Retinal pigment epithelial cell (primary cell): ENCODE measurements around the gene OSBPL9.
"Not testable (repeated sequence)": the region's sequence is repeated elsewhere in the genome, so short reads cannot be mapped to it uniquely, and the experiment has no call there.

ENCODE experiments used
- DNase-seq: peaks from one replicate; pipeline ENCODE4 v3.0.0-alpha.2; 2010; ENCODE audit warnings: low read depth
- H3K4me3 ChIP-seq: 2 replicates; pipeline ENCODE4 v1.5.1; 2011; ENCODE audit warnings: mild to moderate bottlenecking, low read length, control low read depth, moderate library complexity
- TF ChIP-seq, protein P1 (sequence below): conservative IDR thresholded peaks from 2 replicates; pipeline ENCODE4 v1.5.1; 2011; ENCODE audit warnings: low read depth, low read length, control low read depth, inconsistent platforms

The OSBPL9 gene

DNA sequence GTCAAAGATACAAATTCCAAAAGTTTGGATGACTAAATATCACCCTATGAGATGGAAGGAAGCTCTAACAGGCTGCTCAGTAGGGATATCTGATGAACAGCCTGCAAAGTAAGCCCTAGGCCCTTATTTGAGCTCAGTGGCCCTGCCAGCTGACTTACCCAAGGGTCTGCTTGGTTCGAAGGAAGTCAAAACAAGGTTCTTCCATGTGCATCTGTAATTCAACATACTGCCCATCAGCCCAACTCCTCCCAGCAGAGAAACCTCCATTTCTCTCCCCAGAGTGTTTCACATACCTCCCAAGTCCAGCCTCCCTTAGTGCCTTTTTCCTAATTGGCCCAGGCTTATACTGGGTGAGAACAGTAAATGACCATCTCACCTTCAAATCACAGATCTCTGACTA, 175.0 kb downstream of the OSBPL9 start:
- TF ChIP-seq, protein P1, sequence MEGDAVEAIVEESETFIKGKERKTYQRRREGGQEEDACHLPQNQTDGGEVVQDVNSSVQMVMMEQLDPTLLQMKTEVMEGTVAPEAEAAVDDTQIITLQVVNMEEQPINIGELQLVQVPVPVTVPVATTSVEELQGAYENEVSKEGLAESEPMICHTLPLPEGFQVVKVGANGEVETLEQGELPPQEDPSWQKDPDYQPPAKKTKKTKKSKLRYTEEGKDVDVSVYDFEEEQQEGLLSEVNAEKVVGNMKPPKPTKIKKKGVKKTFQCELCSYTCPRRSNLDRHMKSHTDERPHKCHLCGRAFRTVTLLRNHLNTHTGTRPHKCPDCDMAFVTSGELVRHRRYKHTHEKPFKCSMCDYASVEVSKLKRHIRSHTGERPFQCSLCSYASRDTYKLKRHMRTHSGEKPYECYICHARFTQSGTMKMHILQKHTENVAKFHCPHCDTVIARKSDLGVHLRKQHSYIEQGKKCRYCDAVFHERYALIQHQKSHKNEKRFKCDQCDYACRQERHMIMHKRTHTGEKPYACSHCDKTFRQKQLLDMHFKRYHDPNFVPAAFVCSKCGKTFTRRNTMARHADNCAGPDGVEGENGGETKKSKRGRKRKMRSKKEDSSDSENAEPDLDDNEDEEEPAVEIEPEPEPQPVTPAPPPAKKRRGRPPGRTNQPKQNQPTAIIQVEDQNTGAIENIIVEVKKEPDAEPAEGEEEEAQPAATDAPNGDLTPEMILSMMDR, result no peak

DNA sequence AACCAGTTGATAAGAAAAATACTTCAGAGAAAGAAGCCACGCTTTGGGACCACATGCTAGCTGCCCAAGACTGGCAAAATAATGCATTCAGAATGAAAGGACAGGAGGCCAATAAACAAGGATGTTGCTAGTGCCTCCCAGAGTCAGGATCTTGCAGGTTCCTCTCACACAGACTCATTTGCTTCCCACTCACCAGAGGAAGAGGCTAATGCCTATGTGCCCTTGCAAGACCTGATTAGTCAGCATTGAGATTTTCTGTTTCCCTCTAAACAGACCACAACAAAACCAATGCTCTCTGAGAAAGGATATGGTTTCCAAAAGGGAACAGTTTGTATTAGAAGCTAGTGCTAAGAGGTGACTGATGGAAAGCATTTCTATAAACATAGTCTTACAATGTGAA, 176.0 kb downstream of the OSBPL9 start:
- DNase-seq, result peak; percentile 9
- TF ChIP-seq, protein P1, result no peak

More for the DNA sequence above, 175.0 kb downstream of the OSBPL9 start:
- no peak overlapping the region for H3K4me3 ChIP-seq
- DNase-seq, result no peak

DNA sequence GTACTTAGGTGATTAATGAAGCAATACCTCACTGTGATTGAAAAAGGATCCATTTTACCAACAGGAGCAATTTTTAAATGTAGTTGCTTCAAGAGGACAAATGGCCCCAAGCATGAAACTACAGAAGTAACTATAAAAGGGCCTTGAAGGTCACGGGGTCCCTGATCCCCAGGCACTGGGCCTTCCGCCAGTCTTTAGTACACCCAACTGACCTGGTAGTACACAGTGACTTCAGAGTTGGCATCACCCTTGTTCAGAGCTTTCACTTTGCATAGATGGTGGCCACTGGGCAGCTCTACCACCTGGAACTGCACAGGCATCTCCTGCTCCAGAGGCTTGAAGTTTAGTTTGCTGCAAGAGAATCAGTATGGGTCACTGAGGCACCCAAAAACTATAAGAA, 177.4 kb downstream of the OSBPL9 start:
- DNase-seq, result no peak
- no peak overlapping the region for H3K4me3 ChIP-seq
- TF ChIP-seq, protein P1, result no peak

More for the DNA sequence above, 176.0 kb downstream of the OSBPL9 start:
- no peak overlapping the region for H3K4me3 ChIP-seq

DNA sequence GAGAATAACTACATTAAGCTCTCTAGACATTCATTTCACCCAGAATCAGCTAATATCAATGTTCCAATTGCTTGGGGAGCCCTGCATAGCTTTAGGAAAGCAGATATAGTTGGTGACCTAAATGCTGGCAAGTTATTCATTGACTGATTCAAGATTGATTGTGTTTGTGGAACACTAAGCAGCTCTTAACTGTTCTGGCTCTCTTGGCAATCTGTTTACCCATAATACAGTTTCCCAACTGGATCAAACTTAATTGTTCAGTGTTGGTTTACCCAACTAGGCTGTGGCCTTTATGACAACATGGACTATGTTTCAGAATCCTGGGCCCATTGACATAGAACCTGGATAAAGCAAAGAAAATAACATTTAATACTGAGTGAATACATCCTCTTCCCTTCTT, 178.0 kb downstream of the OSBPL9 start:
- no peak for DNase-seq
- TF ChIP-seq, protein P1, result no peak
- no peak overlapping the region for H3K4me3 ChIP-seq

DNA sequence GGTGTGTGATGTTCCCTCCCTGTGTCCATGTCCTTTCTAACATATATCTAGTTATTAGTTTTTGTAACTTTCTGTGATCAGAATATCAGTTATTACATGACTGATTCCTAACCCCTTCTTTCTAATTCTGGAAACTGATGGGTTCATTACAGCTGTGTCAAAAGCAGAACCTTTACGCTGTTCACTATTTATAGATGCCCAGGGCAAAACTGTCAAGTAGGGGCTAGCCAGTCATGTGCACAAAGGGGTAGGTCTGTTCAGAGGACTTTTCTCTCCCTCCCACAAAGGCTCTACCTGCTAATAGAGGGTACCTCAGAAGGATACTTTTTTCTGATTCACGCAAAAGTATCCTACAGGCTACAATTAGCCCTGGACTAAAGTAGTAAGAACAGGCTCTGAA, 182.5 kb downstream of the OSBPL9 start:
- TF ChIP-seq, protein P1, result no peak
- H3K4me3 ChIP-seq, result no peak overlapping the region
- DNase-seq, result no peak

DNA sequence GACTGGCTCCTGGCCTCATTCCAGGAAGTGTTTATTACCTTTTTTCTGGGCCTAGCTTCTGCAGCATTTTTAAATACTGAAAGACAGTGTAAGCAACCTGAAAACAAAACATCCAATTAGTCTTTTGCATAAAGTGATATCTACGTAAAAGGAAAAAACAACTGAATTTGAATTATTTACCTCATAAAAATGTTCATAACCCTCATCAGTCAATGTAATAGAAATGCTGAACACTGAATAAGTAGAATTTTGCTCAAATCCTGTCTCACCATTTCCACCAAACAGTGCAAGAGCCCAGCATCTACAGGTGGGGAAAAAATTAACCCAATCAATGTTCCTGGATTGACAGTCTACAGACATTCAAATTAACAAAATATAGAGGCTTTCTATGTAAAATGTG, 197.6 kb downstream of the OSBPL9 start:
- H3K4me3 ChIP-seq, result no peak overlapping the region
- no peak for DNase-seq
- TF ChIP-seq, protein P1, result no peak

DNA sequence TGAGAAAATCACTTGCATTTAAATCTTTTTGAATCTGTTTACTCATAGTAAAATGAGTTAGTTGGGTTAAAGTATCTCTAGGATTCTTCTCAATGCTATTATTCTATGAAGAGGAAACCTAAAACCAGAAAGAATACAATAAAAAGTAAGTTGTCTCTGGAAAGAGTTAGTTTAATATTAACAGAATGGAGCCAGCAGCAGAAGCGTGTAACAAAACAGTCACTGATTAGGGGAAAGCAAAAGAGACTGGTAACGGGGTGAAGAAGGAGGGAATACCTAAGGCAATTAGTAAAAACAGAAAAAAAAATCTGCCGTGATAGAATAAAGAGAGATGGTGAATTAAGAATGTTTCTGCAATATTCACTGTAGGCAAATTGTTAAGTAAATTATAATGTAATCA, 201.6 kb downstream of the OSBPL9 start:
- H3K4me3 ChIP-seq, result no peak overlapping the region
- no peak for DNase-seq
- TF ChIP-seq, protein P1, result no peak

DNA sequence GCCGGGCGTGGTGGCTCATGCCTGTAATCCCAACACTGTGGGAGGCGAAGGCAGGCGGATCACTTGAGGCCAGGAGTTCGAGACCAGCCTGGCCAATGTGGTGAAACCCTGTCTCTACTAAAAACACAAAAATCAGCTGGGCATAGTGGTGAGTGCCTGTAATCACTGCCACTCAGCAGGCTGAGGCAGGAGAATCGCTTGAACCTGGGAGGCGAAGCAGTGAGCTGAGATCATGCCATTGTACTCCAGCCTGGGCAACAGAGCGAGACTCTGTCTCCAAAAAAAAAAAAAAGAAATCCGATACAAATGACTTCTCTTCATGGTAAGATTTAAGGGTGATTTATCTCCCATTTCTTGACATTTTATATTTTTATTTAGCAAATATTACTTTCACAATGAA, 202.1 kb downstream of the OSBPL9 start:
- not testable (repeated sequence) for DNase-seq

More for the DNA sequence above, 202.1 kb downstream of the OSBPL9 start:
- H3K4me3 ChIP-seq, result not testable (repeated sequence)
